ENCODE data around the gene SPR.
A peak's percentile ranks its signal among the peaks of the same experiment; 100 is the strongest.

Gene SPR

GRCh38 chr2:72887032-72887739 is at the start of gene SPR:
TSS of gene SPR (plus strand) at chr2:72887408. CDS start at chr2:72887433, 25 bp downstream.
- DNase-seq, result peak; percentile 60 to 78

- no peak for DNase-seq
Observed at GRCh38 chr2:72840066-72840465, 47.1 kb upstream of the SPR start.

- no peak for DNase-seq
Observed at GRCh38 chr2:72841462-72842125, 45.6 kb upstream of the SPR start.

- DNase-seq, result no peak
Observed at GRCh38 chr2:72843301-72843700, 43.9 kb upstream of the SPR start.

GRCh38 chr2:72846171-72847095 is 40.8 kb upstream of the SPR start:
- DNase-seq, result no peak

- no peak for DNase-seq
Observed at GRCh38 chr2:72847534-72848315, 39.5 kb upstream of the SPR start.

GRCh38 chr2:72848436-72849137 is 38.6 kb upstream of the SPR start:
- no peak for DNase-seq

- no peak for DNase-seq
Observed at GRCh38 chr2:72849138-72849462, 38.1 kb upstream of the SPR start.

GRCh38 chr2:72851333-72851732 is 35.9 kb upstream of the SPR start:
- DNase-seq, result no peak

GRCh38 chr2:72859831-72860262 is 27.4 kb upstream of the SPR start:
- peak; percentile 61 to 74 for DNase-seq

GRCh38 chr2:72862239-72862988 is 24.8 kb upstream of the SPR start:
- peak; percentile 85 for DNase-seq

- no peak for DNase-seq
Observed at GRCh38 chr2:72863046-72863445, 24.2 kb upstream of the SPR start.

GRCh38 chr2:72864500-72864899 is 22.7 kb upstream of the SPR start:
- DNase-seq, result no peak

GRCh38 chr2:72871060-72871459 is 16.1 kb upstream of the SPR start:
- DNase-seq, result no peak

GRCh38 chr2:72871880-72872279 is 15.3 kb upstream of the SPR start:
- no peak for DNase-seq

- DNase-seq, result no peak
Observed at GRCh38 chr2:72883356-72883962, 3.7 kb upstream of the SPR start.

- no peak for DNase-seq
Observed at GRCh38 chr2:72886505-72887031, 640 bp upstream of the SPR start.

- peak; percentile 72 to 80 for DNase-seq
Observed at GRCh38 chr2:72887740-72888437, 681 bp downstream of the SPR start.

- DNase-seq, result no peak
Observed at GRCh38 chr2:72888438-72889202, 1.4 kb downstream of the SPR start.

Measured in NCI-H2081 (cell line).